Measurements from ENCODE around the gene TMPRSS13. TPM values are rescaled to one million over a fixed set of nuclear protein-coding genes. Genes with fewer than 3 reads are reported as not detected.

Gene TMPRSS13
- polyA plus RNA-seq, 1 experiment, result not detected

DNA sequence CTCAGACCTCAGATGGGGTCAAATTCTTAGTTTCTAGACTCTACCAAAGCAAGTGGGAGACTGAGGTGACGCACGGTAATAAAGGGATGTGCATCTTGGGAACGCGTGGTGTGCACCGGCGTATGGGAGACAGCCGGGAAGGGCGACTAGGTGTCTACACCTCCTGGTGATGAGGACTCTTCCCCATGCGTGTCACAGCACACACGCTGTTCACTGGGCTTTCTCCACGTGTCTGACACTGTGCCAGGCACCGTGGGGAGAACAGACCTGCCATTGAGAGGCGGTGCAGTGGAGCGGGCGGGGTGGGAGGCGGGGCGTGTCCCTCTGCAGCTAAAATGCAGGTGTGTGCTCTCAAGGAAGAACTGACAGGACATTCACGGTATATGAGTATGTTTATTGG is 58.0 kb downstream of the TMPRSS13 start:
- Histone ChIP-seq H3K27me3 (ENCODE audit: control insufficient read depth, insufficient read depth, low read length) (peaks cover 26% of the 10 kb centered on the region), H3K4me3 (ENCODE audit: low read depth, low read length) (no peak overlapping the region), H3K36me3 (ENCODE audit: control insufficient read depth, insufficient read depth, low read length) (no peaks in the 10 kb centered on the region)
- ChIA-PET CTCF (no interaction called here), POLR2A (no interaction called here)
- TF ChIP-seq, protein P1, sequence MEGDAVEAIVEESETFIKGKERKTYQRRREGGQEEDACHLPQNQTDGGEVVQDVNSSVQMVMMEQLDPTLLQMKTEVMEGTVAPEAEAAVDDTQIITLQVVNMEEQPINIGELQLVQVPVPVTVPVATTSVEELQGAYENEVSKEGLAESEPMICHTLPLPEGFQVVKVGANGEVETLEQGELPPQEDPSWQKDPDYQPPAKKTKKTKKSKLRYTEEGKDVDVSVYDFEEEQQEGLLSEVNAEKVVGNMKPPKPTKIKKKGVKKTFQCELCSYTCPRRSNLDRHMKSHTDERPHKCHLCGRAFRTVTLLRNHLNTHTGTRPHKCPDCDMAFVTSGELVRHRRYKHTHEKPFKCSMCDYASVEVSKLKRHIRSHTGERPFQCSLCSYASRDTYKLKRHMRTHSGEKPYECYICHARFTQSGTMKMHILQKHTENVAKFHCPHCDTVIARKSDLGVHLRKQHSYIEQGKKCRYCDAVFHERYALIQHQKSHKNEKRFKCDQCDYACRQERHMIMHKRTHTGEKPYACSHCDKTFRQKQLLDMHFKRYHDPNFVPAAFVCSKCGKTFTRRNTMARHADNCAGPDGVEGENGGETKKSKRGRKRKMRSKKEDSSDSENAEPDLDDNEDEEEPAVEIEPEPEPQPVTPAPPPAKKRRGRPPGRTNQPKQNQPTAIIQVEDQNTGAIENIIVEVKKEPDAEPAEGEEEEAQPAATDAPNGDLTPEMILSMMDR (IDR thresholded peaks at IDR 0.05; ENCODE audit: insufficient read depth, low read depth, low read length), result no peak
- DNase-seq (ENCODE audit: low read depth), result no peak

- CTCF ChIA-PET, result no interaction called here
- POLR2A ChIA-PET, result no interaction called here
Measured at GRCh38 chr11:117870103-117870952, 58.9 kb downstream of the TMPRSS13 start.

DNA sequence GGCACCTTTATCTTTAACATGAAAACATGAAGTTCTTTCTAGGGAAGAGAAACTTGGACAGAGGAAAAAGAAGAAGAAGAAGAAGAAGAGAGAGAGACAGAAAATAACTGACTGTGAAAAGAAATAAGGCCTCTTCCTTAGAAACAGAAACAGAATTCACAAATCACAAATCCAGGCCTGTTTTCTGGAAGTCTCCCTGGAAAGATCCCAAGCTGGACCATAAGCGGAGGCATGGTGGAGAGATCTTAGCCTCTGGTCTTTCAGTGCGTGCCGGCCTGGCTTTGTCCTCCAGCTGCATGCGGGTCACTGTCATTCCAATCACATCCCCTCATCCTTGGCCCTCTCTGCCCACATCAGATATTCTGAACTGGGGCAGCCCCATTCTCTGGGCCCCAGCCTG is 59.6 kb downstream of the TMPRSS13 start:
- TF ChIP-seq, protein P1 (IDR thresholded peaks at IDR 0.05; ENCODE audit: insufficient read depth, low read depth, low read length), result no peak
- Histone ChIP-seq H3K4me3 (ENCODE audit: low read depth, low read length) (no peak overlapping the region), H3K36me3 (ENCODE audit: control insufficient read depth, insufficient read depth, low read length) (no peaks in the 10 kb centered on the region), H3K27me3 (ENCODE audit: control insufficient read depth, insufficient read depth, low read length) (peaks cover 12% of the 10 kb centered on the region)
- POLR2A ChIA-PET, result no interaction called here
- DNase-seq (ENCODE audit: low read depth), result no peak
- CTCF ChIA-PET, result no interaction called here

More at GRCh38 chr11:117870103-117870952, 58.9 kb downstream of the TMPRSS13 start:
- DNase-seq (ENCODE audit: low read depth), result no peak
- Histone ChIP-seq H3K36me3 (ENCODE audit: control insufficient read depth, insufficient read depth, low read length) (no peaks in the 10 kb centered on the region), H3K4me3 (ENCODE audit: low read depth, low read length) (no peak overlapping the region), H3K27me3 (ENCODE audit: control insufficient read depth, insufficient read depth, low read length) (peaks cover 18% of the 10 kb centered on the region)
- TF ChIP-seq, protein P1 (IDR thresholded peaks at IDR 0.05; ENCODE audit: insufficient read depth, low read depth, low read length), result no peak

DNA sequence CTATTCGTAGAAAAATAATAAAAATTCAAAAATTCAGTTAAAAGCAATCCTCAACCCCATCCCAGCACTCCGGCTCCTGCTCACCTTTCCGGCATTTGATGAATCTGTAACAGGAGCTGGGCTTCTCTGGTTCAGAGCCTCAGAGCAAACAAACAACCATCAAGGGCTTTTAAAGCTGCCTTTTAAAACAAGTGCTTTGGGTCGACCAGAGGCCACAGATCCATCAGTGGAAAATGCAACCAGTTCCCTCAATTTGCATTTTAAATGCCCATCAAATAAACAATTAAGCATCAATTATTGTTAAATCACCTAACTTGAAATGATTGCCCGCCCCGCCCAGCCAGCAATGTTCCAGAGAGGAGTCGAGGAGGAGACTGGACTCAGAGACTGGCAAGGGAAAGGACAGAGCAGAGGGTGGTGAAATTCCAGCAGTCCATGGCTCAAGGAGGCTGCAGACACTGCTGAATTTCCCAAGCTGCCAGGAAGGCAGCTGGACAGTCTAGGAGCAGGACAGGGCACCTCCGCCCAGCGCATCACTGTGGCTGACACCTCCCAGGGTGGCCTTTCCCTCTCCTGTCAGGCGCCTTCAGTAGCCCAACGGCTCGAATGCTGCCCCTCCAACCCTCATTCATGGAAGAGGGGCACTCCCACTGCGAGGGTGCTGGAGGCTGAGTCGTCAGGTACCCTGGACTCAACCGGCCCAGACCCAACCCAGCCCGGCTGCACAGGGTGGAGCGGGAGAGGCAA is 60.2 kb downstream of the TMPRSS13 start:
- Histone ChIP-seq H3K27me3 (ENCODE audit: control insufficient read depth, insufficient read depth, low read length) (peaks cover 10% of the 10 kb centered on the region), H3K36me3 (ENCODE audit: control insufficient read depth, insufficient read depth, low read length) (no peaks in the 10 kb centered on the region), H3K4me3 (ENCODE audit: low read depth, low read length) (no peak overlapping the region)
- CTCF ChIA-PET, result no interaction called here
- TF ChIP-seq, protein P1 (IDR thresholded peaks at IDR 0.05; ENCODE audit: insufficient read depth, low read depth, low read length), result no peak
- POLR2A ChIA-PET, result no interaction called here
- no peak for DNase-seq (ENCODE audit: low read depth)

DNA sequence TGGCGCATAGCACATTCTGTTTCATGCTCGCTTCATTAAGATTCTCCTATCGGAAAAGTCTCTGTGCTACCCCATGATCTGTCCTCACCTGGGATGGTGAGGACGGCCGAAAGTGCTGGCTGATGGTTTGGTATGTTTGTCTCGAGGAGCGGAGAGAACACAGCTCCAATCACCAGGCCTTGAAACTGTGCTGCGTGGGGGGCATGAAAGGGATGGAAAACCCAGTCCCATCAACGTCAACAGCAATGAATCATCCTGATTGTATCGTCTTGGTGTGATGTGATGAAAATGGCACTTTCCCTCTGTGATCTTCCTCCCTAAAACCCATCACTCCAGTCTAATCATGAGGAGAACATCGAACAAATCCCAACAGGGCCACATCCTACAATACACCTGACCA is 61.1 kb downstream of the TMPRSS13 start:
- no peak overlapping the region for H3K4me3 ChIP-seq (ENCODE audit: low read depth, low read length)
- ChIA-PET CTCF (interaction anchor here (2.5 kb wide), 1 partner anchor 25 kb away, joined by 7 read pairs; no protein-coding TSS in a partner anchor), POLR2A (no interaction called here)
- TF ChIP-seq, protein P1 (IDR thresholded peaks at IDR 0.05; ENCODE audit: insufficient read depth, low read depth, low read length), result no peak
- H3K27me3 ChIP-seq (ENCODE audit: control insufficient read depth, insufficient read depth, low read length), result peaks cover 8% of the 10 kb centered on the region
- no peaks in the 10 kb centered on the region for H3K36me3 ChIP-seq (ENCODE audit: control insufficient read depth, insufficient read depth, low read length)
- no peak for DNase-seq (ENCODE audit: low read depth)

Measured in BJ (cell line).